IPS-NIHi11 (cell line): ENCODE data around the gene STN1.

Experiments
- DNase-seq: peaks from one replicate; pipeline ENCODE4 v3.0.0; 2012; ENCODE audit warnings: mixed read lengths, low spot score

STN1 gene

DNA sequence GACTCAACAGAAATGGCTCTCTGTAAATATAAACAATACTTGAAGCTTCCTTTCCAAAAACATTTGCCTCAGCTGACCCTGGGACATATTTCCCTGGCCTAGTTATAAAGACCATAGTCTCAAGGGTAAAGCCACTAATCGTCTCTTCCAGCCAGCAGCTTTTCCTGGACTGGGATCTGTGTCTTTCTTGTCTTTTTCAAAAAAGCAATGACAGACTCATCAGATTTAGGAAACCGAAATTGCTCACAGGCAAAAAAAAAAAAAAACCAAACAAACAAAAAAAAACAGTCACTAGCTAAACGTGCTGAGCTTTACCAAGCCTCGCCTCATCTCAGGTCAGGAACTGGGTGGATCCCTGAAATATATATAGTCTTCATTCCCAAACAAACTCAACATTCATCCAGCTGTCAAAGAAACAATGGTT, 23.5 kb downstream of the STN1 start:
- DNase-seq = no peak

DNA sequence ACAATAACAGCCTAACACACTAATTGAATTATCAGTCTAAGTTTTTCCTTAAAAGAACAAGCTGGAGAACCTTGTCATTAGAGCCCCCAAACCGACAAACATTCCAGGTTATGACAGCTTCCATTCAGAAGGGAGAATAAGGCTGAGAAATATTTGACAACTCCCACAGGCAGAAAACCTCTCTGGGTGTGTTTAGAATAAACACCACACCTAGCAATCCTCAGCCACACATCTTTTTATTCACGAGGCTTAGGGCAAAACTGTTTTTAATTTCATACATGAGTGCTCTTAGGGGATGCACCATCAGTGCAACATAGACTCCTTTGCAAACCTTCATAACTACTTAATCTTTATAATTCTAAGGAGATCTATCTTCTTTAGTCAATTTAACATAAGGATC, 24.2 kb downstream of the STN1 start:
- DNase-seq = no peak

GRCh38 chr10:103892181-103892580, 25.8 kb downstream of the STN1 start:
- no peak for DNase-seq

DNA sequence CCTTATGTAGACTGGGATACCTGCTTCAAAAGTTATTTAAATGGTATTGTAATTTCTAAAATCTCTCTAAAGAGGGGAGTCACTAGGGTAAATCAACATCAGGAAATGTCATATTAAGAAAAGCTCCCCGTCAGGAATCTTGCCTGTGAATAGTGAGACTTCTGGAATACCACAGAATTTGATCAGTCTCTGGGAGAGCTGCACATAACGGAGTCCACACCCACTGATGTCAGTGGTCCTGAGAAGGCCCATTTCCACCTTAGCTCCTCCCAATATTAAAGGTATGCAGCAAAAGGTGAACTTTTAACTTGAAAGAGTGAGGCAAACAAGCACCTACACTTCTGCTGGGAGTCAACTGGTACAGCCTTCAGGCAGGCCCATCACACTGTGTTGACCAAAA, 27.3 kb downstream of the STN1 start:
- DNase-seq = no peak

- DNase-seq = no peak
Observed at GRCh38 chr10:103890194-103890658, 27.8 kb downstream of the STN1 start.

DNA sequence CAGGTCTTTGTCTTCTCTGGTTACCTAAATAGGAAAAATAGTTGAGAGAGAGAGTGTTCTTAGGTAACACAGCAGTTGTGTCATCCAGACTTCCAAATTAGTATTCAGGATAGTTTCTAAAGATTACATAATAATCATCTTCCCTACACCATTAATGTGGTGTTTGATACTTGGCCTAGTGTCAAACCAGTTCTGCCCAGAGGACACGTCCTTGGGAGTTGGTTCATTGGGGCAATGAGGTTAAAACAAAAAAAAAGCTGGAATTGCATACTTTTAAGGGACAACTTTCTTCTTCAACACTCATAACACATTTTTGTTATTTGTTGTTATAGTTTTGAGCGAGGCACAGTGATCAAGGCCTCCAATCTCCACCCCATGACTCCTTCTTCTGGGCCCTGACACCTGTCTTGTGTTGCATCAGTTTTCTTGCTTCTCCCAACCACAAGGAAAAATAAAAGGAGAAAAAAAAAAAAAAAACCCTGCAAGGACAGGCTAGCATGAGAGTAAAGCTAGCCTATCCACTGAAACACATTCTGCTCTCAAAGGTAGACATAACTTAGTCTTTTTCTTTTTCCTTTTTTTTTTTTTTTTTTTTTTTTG, 28.8 kb downstream of the STN1 start:
- DNase-seq = no peak

DNA sequence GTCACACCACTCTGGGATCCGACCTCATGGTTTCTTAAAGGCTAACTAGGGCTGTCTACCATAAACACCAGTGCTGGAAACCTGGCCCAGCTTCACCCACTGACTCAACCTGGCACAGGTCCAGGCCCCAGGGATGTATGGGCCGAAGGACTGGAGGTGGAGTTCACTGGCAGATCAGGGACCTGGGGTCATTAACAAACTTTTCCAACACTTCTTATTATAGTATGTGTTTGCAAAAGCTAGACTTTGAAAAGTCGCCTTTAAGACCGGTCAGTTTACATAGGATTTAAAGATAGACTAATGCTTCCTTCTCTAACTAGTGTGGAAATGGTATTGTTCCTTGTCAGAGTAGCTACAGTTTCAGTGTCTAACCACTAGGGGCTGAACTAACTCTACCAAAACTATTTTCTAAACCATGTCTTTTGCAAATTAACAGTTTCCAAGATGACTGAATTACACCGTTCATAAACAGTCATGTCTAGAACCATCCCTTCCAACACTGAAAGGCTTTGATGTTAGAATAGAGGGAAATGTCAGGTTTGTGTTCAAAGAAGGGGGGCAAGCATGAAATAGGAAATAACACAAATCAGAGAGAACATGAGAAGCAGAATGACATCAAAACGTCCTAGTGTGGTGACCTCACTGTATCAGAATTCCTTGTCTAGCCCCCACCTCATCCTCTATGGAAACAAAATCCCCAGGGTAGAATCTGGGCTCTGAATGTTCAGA, 29.7 kb downstream of the STN1 start:
- DNase-seq = peak; percentile 80

DNA sequence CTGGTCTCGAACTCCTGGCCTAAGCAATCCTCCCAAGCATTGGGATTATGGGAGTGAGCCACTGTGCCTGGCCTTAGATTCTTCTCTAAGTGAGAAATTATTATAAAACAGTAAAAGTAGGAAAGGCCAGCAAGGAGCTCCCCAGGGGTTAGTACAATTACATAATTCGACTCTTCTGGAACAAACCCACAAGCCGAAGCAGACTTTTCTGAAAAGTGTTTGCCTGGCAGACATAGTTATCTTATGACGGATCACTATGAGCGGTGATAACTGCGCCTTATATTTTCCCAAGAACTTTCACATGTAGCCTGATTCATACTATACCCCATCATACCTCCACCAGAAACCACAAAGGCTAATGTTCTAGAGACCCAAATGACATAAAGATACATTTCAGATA, 32.4 kb downstream of the STN1 start:
- DNase-seq = no peak

- DNase-seq = peak; percentile 84
Observed at GRCh38 chr10:103884681-103885139, 33.3 kb downstream of the STN1 start.

DNA sequence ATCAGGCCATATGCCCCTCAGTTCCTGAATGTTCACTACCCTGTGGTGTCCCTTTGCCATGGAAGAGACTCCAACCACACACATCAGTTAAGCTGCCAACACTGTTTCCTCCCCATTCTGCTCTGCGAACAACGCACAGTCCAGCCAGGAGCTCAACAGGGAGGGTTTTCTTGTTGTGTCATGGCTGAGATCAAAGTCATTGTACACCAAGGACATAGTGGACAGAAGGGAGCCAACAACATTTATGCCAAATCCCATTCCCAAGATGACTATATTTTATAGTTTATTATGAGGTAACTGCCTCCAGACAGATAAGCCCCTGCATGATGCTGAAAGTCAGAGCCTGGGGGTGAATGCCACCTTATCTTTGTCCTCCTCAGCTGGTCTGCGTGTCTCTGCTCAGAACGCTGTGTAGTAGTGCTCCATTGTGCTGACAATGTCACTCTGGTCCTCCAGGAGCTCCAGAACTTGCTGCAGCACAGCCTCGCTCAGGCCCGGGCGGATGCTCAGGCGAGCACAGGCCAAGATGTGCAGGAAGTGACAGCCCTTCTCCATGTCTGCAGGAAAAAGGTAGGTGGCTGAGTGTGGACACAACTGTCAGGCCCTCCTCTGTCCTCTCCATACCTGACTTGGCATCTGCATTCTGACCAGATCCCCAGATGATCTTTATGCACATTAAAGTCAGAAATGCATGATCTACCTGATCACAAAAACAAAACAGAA, 35.5 kb downstream of the STN1 start:
- DNase-seq = no peak

- no peak for DNase-seq
Observed at GRCh38 chr10:103881416-103882284, 36.3 kb downstream of the STN1 start.

- no peak for DNase-seq
Observed at GRCh38 chr10:103879831-103880230, 38.2 kb downstream of the STN1 start.

- DNase-seq = no peak
Observed at GRCh38 chr10:103879409-103879808, 38.6 kb downstream of the STN1 start.

GRCh38 chr10:103877861-103878260, 40.1 kb downstream of the STN1 start:
- no peak for DNase-seq

GRCh38 chr10:103876155-103876554, 41.8 kb downstream of the STN1 start:
- no peak for DNase-seq

DNA sequence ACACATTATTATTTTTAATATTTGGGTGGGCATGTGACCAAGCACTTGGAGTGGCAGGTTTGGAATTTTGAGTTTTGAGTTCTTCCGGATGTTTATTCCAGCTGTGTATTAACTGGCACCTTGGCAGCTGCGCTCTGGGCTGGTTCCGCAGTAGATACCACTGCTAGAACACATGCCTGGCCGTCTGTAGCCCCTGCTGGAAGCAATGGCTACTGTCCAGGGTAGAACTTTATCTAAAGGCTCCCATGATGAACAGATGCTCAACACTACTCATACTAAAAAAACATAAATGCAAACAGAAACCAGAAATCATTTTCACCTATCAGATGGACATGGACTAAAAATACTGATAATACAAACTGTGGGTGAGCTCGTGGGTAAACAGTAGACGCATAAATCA, 43.3 kb downstream of the STN1 start:
- no peak for DNase-seq

- DNase-seq = no peak
Observed at GRCh38 chr10:103872137-103872931, 45.6 kb downstream of the STN1 start.

GRCh38 chr10:103871006-103871405, 47.0 kb downstream of the STN1 start:
- no peak for DNase-seq

GRCh38 chr10:103870516-103870915, 47.5 kb downstream of the STN1 start:
- DNase-seq = no peak

DNA sequence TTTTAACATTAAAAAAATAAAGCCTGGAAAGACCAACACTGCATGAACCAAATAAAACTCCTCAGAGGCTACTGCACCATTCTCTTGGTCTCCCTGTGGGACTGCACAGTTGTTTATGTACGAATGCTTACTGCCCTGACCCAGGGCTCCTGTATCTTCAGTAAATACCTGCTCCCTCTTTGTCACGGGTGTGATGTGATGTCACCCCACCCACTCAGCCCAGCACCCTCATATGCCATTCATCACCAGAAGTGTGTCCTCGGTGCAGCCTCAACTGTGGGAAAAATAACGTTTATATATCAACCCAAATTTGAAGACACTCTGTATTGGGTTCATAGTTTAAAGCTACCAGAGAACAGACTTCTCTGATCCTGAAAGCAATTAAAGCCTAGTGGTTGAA, 48.6 kb downstream of the STN1 start:
- DNase-seq = no peak

DNA sequence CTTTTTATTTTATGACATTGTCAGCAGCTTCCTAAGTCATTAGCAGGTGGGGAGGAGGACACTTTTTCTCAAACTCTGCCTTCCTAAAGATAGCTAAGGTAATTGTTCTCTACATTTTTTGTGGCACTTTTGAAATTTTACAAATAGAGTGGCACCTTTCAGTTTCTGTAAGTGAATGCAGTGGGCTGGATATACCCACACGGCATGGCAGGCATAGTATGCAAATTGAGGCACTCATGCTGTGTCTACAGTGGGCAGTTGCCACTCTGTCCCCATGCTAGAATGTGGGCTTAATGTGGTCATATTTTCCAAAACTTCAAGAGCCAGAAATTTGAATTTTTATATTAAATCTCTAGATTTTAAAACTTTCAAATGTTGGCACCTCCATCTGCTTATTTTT, 49.8 kb downstream of the STN1 start:
- DNase-seq = no peak
